HepG2 (cell line): Measurements from ENCODE around the gene FBXO7. TPM values are rescaled to one million over a fixed set of nuclear protein-coding genes. Genes with fewer than 3 reads are reported as not detected.

Experiments
- ATF3 ChIP-seq: sonication (generic); formaldehyde crosslinking; IDR thresholded peaks from 2 replicates; pipeline ENCODE4 v1.4.0; 2020; ENCODE audit warnings: missing genetic modification reagents
- ATF4 ChIP-seq, 2 experiments: fragments of 450-650 bp in 1 of 2; sonication (generic) in 1 of 2; formaldehyde crosslinking; IDR thresholded peaks; 2 replicates each; pipeline versions ENCODE4 v1.5.0 to v1.8.0; 2020 to 2022; ENCODE audit warnings: mild to moderate bottlenecking in 1 of 2, missing genetic modification reagents in 1 of 2
- BATF2 ChIP-seq: sonication (generic); formaldehyde crosslinking; IDR thresholded peaks from 2 replicates; pipeline ENCODE4 v1.8.0; 2022; ENCODE audit warnings: mild to moderate bottlenecking, missing genetic modification reagents, moderate library complexity
- HNRNPL ChIP-seq: fragments of 200-400 bp; formaldehyde crosslinking; IDR thresholded peaks from 2 replicates; pipeline ENCODE4 v1.6.1; 2017; ENCODE audit warnings: mild to moderate bottlenecking, low read depth, low read length
- MEIS1 ChIP-seq: sonication (generic); formaldehyde crosslinking; IDR thresholded peaks from 2 replicates; pipeline ENCODE4 v1.9.0; 2021; ENCODE audit warnings: mild to moderate bottlenecking, missing genetic modification reagents, moderate library complexity, borderline replicate concordance
- SMAD3 ChIP-seq: sonication (generic); formaldehyde crosslinking; IDR thresholded peaks from 2 replicates; pipeline ENCODE4 v1.4.0; 2020; ENCODE audit warnings: missing genetic modification reagents
- SRSF9 ChIP-seq: fragments of 200-400 bp; formaldehyde crosslinking; IDR thresholded peaks from 2 replicates; pipeline ENCODE4 v1.6.1; 2018; ENCODE audit warnings: borderline replicate concordance, mild to moderate bottlenecking, low read depth, low read length; ENCODE audit not compliant: insufficient read depth, poor library complexity, severe bottlenecking
- SSRP1 ChIP-seq: IDR thresholded peaks from 2 replicates; pipeline ENCODE4 v1.6.1; 2016; ENCODE audit warnings: control low read depth
- SYNCRIP ChIP-seq: fragments of 200-400 bp; formaldehyde crosslinking; IDR thresholded peaks from 2 replicates; pipeline ENCODE4 v1.6.1; 2018; ENCODE audit warnings: mild to moderate bottlenecking, low read depth, low read length; ENCODE audit not compliant: insufficient read depth
- TSC22D2 ChIP-seq: sonication (generic); formaldehyde crosslinking; IDR thresholded peaks from 2 replicates; pipeline ENCODE4 v1.5.1; 2020; ENCODE audit warnings: missing genetic modification reagents, mild to moderate bottlenecking, borderline replicate concordance
- ZBTB7B ChIP-seq: sonication (generic); formaldehyde crosslinking; IDR thresholded peaks from 2 replicates; pipeline ENCODE4 v1.4.0; 2020; ENCODE audit warnings: missing genetic modification reagents
- ZIK1 ChIP-seq: sonication (generic); formaldehyde crosslinking; IDR thresholded peaks from 2 replicates; pipeline ENCODE4 v1.5.0; 2020; ENCODE audit warnings: mild to moderate bottlenecking, low read depth, missing genetic modification reagents, borderline replicate concordance
- ZNF225 ChIP-seq: sonication (generic); formaldehyde crosslinking; IDR thresholded peaks from 2 replicates; pipeline ENCODE4 v1.4.0; 2020; ENCODE audit warnings: mild to moderate bottlenecking, missing genetic modification reagents
- ZNF276 ChIP-seq: sonication (generic); formaldehyde crosslinking; IDR thresholded peaks from 2 replicates; pipeline ENCODE4 v1.4.0; 2020; ENCODE audit warnings: mild to moderate bottlenecking, low read depth, missing genetic modification reagents
- ZNF350 ChIP-seq: sonication (generic); formaldehyde crosslinking; IDR thresholded peaks from 2 replicates; pipeline ENCODE4 v1.4.0; 2020; ENCODE audit warnings: mild to moderate bottlenecking, low read depth, missing genetic modification reagents, borderline replicate concordance
- ZNF512B ChIP-seq: sonication (generic); formaldehyde crosslinking; IDR thresholded peaks from 2 replicates; pipeline ENCODE4 v1.5.1; 2020; ENCODE audit warnings: missing genetic modification reagents, mild to moderate bottlenecking, borderline replicate concordance
- ZNF552 ChIP-seq: sonication (generic); formaldehyde crosslinking; IDR thresholded peaks from 2 replicates; pipeline ENCODE4 v1.9.0; 2022; ENCODE audit warnings: missing genetic modification reagents, mild to moderate bottlenecking, borderline replicate concordance
- ZNF569 ChIP-seq: sonication (generic); formaldehyde crosslinking; IDR thresholded peaks from 2 replicates; pipeline ENCODE4 v1.5.0; 2020; ENCODE audit warnings: mild to moderate bottlenecking, missing genetic modification reagents, moderate library complexity, borderline replicate concordance
- ZNF629 ChIP-seq: sonication (generic); formaldehyde crosslinking; conservative IDR thresholded peaks from 2 replicates; pipeline ENCODE4 v1.5.0; 2020; ENCODE audit warnings: missing genetic modification reagents
- ZNF704 ChIP-seq: sonication (generic); formaldehyde crosslinking; IDR thresholded peaks from 2 replicates; pipeline ENCODE4 v1.8.1; 2023; ENCODE audit warnings: mild to moderate bottlenecking, inconsistent platforms, moderate library complexity, missing genetic modification reagents, borderline replicate concordance
- polyA plus RNA-seq, 8 experiments: library from polyadenylated mRNA; depleted of rRNA in 3 of 8; stranded (reverse) in 7 of 8; unstranded in 1 of 8; fragments of >200 nt; fragmentation: Illumina TruSeq in 4 of 8; extraction: Trizol in 4 of 8; gene quantifications; 2 replicates each; pipeline versions ENCODE4 v1.2.1 to v1.2.3, GENCODE V29; 2011 to 2016; ENCODE audit warnings: low read depth in 4 of 8, missing spikeins in 1 of 8, mixed read lengths in 1 of 8; ENCODE audit not compliant: insufficient read depth in 1 of 8
- total RNA-seq, 5 experiments: library from RNA; depleted of rRNA; stranded (reverse); fragments of >200 nt; fragmentation: Illumina TruSeq; extraction: Trizol; gene quantifications; 2 replicates each; pipeline ENCODE4 v1.2.3, GENCODE V29; 2016; ENCODE audit warnings: low read depth in 1 of 5

Gene FBXO7
- total and polyA plus RNA-seq, 2 of the 13 experiments (the other 11 are each of a cell fraction or from before 2014, with no cell fraction given), result 105 to 172 TPM

GRCh38 chr22:32533265-32534111 is 58.9 kb downstream of the FBXO7 start (continued):
- TF ChIP-seq ZNF512B (CRISPR knock-in tag), result no peak
- TF ChIP-seq ZNF276 (CRISPR knock-in tag), result no peak
- TF ChIP-seq TSC22D2 (CRISPR knock-in tag), result no peak
- no peak for TF ChIP-seq ZNF350 (CRISPR knock-in tag)
- TF ChIP-seq ATF4 (CRISPR knock-in tag; IDR thresholded peaks at IDR 0.05), result peak in 1 of 2 experiments; percentile 86; a peak in 2 of 4 replicates
- TF ChIP-seq ZIK1 (CRISPR knock-in tag), result no peak
- peak; percentile 51; the same call in 1 of the 2 replicates for TF ChIP-seq ATF3 (CRISPR knock-in tag)
- TF ChIP-seq SMAD3 (CRISPR knock-in tag), result no peak
- TF ChIP-seq BATF2, result no peak
- no peak for TF ChIP-seq ZNF552 (CRISPR knock-in tag)
- TF ChIP-seq SSRP1 (CRISPR knock-in tag), result peak; percentile 92
- TF ChIP-seq ZNF569 (CRISPR knock-in tag), result no peak
- TF ChIP-seq SYNCRIP, result no peak
- TF ChIP-seq ZBTB7B (CRISPR knock-in tag), result 0 out of 2 replicates have a peak, but pooled peaks have one; percentile 2
- no peak for TF ChIP-seq SRSF9
- TF ChIP-seq MEIS1, result no peak
- peak; percentile 90 for TF ChIP-seq HNRNPL
- TF ChIP-seq ZNF629, result peak; percentile 66
- no peak for TF ChIP-seq ZNF704 (CRISPR knock-in tag)
- TF ChIP-seq ZNF225 (CRISPR knock-in tag), result no peak
